A549 (cell line): Measurements from ENCODE around the gene PREPL. TPM values are rescaled to one million over a fixed set of nuclear protein-coding genes. Genes with fewer than 3 reads are reported as not detected.
A peak's percentile ranks its signal among the peaks of the same experiment; 100 is the strongest.

Experiments used
- ATAC-seq, 2 experiments: fragments of 200-7000 bp in 1 of 2; fragments of >200 bp in 1 of 2; cut with Nextera tagmentation in 1 of 2; cut with Tn5 transposase in 1 of 2; 3 replicates each; pipeline versions ENCODE4 v1.8.0 to v1.9.1; 2018 to 2020; ENCODE audit warnings: mild to moderate bottlenecking in 1 of 2, moderate library complexity in 1 of 2
- CTCF ChIA-PET: fragments of 300-600 bp; sonication (Branson Sonifier 250); formaldehyde crosslinking; extraction: SDS; loops from one replicate; lab custom pipeline; 2021; ENCODE audit warnings: antibody characterized with exemption, inconsistent platforms; lab: Yijun Ruan, JAX
- POLR2A ChIA-PET: fragments of 350-600 bp; formaldehyde crosslinking; extraction: SDS; loops from one replicate; lab custom pipeline; 2021; ENCODE audit warnings: antibody characterized with exemption, inconsistent platforms; lab: Yijun Ruan, JAX
- DNase-seq, 2 experiments: peaks; one replicate each; pipeline versions ENCODE4 v3.0.0 to v3.0.0-alpha.2; 2011 to 2016; ENCODE audit warnings: low read depth in 1 of 2, low spot score in 1 of 2
- FAIRE-seq: peaks from 2 replicates; lab custom pipeline; 2011; peaks lifted over from hg19 to GRCh38; lab: Jason Lieb, UNC
- H3K27ac ChIP-seq, 2 experiments: fragments of >200 bp; sonication (Bioruptor Twin); formaldehyde crosslinking; 3 replicates each; pipeline ENCODE4 v1.5.1; 2016 to 2017
- H3K4me1 ChIP-seq: fragments of >200 bp; sonication (Bioruptor Twin); formaldehyde crosslinking; 3 replicates; pipeline ENCODE4 v1.6.1; 2016
- H3K4me2 ChIP-seq: fragments of >200 bp; sonication (Bioruptor Twin); formaldehyde crosslinking; 3 replicates; pipeline ENCODE4 v1.6.1; 2016
- H3K4me3 ChIP-seq: fragments of >200 bp; sonication (Bioruptor Twin); formaldehyde crosslinking; 3 replicates; pipeline ENCODE4 v1.5.1; 2016
- H3K9me3 ChIP-seq: fragments of >200 bp; sonication (Bioruptor Twin); formaldehyde crosslinking; 3 replicates; pipeline ENCODE4 v1.6.1; 2016
- BCL3 ChIP-seq: fragments of >200 bp; sonication (Bioruptor Twin); formaldehyde crosslinking; IDR thresholded peaks from 3 replicates; pipeline ENCODE4 v1.6.1; 2016
- CBX8 ChIP-seq: fragments of 200-600 bp; sonication (generic); IDR thresholded peaks from 2 replicates; pipeline ENCODE4 v1.6.1; 2016
- EHF ChIP-seq: fragments of 250-450 bp; sonication (Bioruptor Pico); IDR thresholded peaks from 2 replicates; pipeline ENCODE4 v1.5.0; 2020; ENCODE audit warnings: mild to moderate bottlenecking
- ELK1 ChIP-seq: fragments of 150-350 bp; IDR thresholded peaks from 2 replicates; pipeline ENCODE4 v1.6.1; 2014; ENCODE audit warnings: low read depth, mild to moderate bottlenecking, low read length
- ESRRA ChIP-seq: fragments of 150-350 bp; IDR thresholded peaks from 2 replicates; pipeline ENCODE4 v1.6.1; 2014; ENCODE audit warnings: mild to moderate bottlenecking, low read length, borderline replicate concordance
- FOSL2 ChIP-seq, 2 experiments: fragments of 450-650 bp in 1 of 2; fragments of >200 bp in 1 of 2; sonication (Bioruptor Twin) in 1 of 2; formaldehyde crosslinking; IDR thresholded peaks; 2 replicates each; pipeline versions ENCODE4 v1.5.0 to v1.6.1; 2016 to 2020; ENCODE audit warnings: mild to moderate bottlenecking in 1 of 2, moderate library complexity in 1 of 2
- FOXS1 ChIP-seq: fragments of 250-450 bp; sonication (Bioruptor Pico); IDR thresholded peaks from 2 replicates; pipeline ENCODE4 v1.5.0; 2020; ENCODE audit warnings: mild to moderate bottlenecking, moderate library complexity
- HEYL ChIP-seq: fragments of 250-450 bp; sonication (Bioruptor Pico); IDR thresholded peaks from 2 replicates; pipeline ENCODE4 v1.8.0; 2021; ENCODE audit warnings: mild to moderate bottlenecking, moderate library complexity
- HOXA7 ChIP-seq: fragments of 250-450 bp; sonication (Bioruptor Pico); IDR thresholded peaks from 2 replicates; pipeline ENCODE4 v1.5.0; 2020; ENCODE audit warnings: mild to moderate bottlenecking, moderate library complexity
- HOXB13 ChIP-seq: fragments of 250-450 bp; sonication (Bioruptor Pico); IDR thresholded peaks from 2 replicates; pipeline ENCODE4 v1.5.0; 2020; ENCODE audit warnings: low read depth, mild to moderate bottlenecking, moderate library complexity
- HOXB5 ChIP-seq: fragments of 250-450 bp; sonication (Bioruptor Pico); IDR thresholded peaks from 2 replicates; pipeline ENCODE4 v1.5.0; 2020; ENCODE audit warnings: mild to moderate bottlenecking, moderate library complexity
- JUN ChIP-seq, 2 experiments: fragments of >200 bp; sonication (Bioruptor Twin); formaldehyde crosslinking; IDR thresholded peaks; 2 replicates in 1 of 2; 3 replicates in 1 of 2; pipeline ENCODE4 v1.6.1; 2016 to 2017
- JUNB ChIP-seq: fragments of >200 bp; sonication (Bioruptor Twin); formaldehyde crosslinking; IDR thresholded peaks from 2 replicates; pipeline ENCODE4 v1.6.1; 2016
- KDM1A ChIP-seq: fragments of 200-600 bp; sonication (generic); IDR thresholded peaks from 2 replicates; pipeline ENCODE4 v1.6.1; 2016; ENCODE audit warnings: low read depth, mild to moderate bottlenecking
- MAFK ChIP-seq: fragments of 450-650 bp; IDR thresholded peaks from 2 replicates; pipeline ENCODE4 v1.6.1; 2014; ENCODE audit not compliant: partially characterized antibody
- MAX ChIP-seq: IDR thresholded peaks from 2 replicates; pipeline ENCODE4 v1.6.1; 2012
- MAZ ChIP-seq: fragments of 150-350 bp; IDR thresholded peaks from 2 replicates; pipeline ENCODE4 v1.6.1; 2014; ENCODE audit warnings: antibody characterized with exemption, low read depth, low read length, borderline replicate concordance
- MYC ChIP-seq: IDR thresholded peaks from 2 replicates; pipeline ENCODE4 v1.6.1; 2012; ENCODE audit warnings: mild to moderate bottlenecking, inconsistent platforms, low read length, improper control_type of control experiment, borderline replicate concordance
- NFE2L2 ChIP-seq: fragments of 150-350 bp; conservative IDR thresholded peaks from 2 replicates; pipeline ENCODE4 v1.6.1; 2014; ENCODE audit warnings: low read length
- NPAS2 ChIP-seq: fragments of 250-450 bp; sonication (Bioruptor Pico); IDR thresholded peaks from 2 replicates; pipeline ENCODE4 v1.8.0; 2022; ENCODE audit warnings: mild to moderate bottlenecking, moderate library complexity, borderline replicate concordance
- NR3C1 ChIP-seq: fragments of >200 bp; sonication (Bioruptor Twin); formaldehyde crosslinking; IDR thresholded peaks from 3 replicates; pipeline ENCODE4 v1.6.1; 2017
- PHF8 ChIP-seq: fragments of 200-600 bp; sonication (generic); IDR thresholded peaks from 2 replicates; pipeline ENCODE4 v1.6.1; 2016; ENCODE audit warnings: low read depth, mild to moderate bottlenecking, antibody characterized with exemption, moderate library complexity, borderline replicate concordance
- POLR2AphosphoS2 ChIP-seq: conservative IDR thresholded peaks from 2 replicates; pipeline ENCODE4 v1.6.1; 2012; ENCODE audit warnings: low read length, improper control_type of control experiment, inconsistent platforms
- RCOR1 ChIP-seq: fragments of 150-350 bp; IDR thresholded peaks from 2 replicates; pipeline ENCODE4 v1.6.1; 2014; ENCODE audit warnings: antibody characterized with exemption, low read length, low read depth
- SMC3 ChIP-seq: fragments of >200 bp; sonication (Bioruptor Twin); formaldehyde crosslinking; IDR thresholded peaks from 3 replicates; pipeline ENCODE4 v1.6.1; 2018; ENCODE audit warnings: inconsistent platforms
- USF2 ChIP-seq: fragments of 450-650 bp; IDR thresholded peaks from 2 replicates; pipeline ENCODE4 v1.6.1; 2014; ENCODE audit warnings: antibody characterized with exemption
- ZC3H11A ChIP-seq: fragments of 450-650 bp; IDR thresholded peaks from 2 replicates; pipeline ENCODE4 v1.6.1; 2014; ENCODE audit warnings: antibody characterized with exemption, mild to moderate bottlenecking
- ZFP36 ChIP-seq: fragments of 450-650 bp; IDR thresholded peaks from 2 replicates; pipeline ENCODE4 v1.6.1; 2014; ENCODE audit warnings: borderline replicate concordance; ENCODE audit not compliant: partially characterized antibody
- ZSCAN20 ChIP-seq: fragments of 250-450 bp; sonication (Bioruptor Pico); IDR thresholded peaks from 2 replicates; pipeline ENCODE4 v1.8.0; 2022; ENCODE audit warnings: mild to moderate bottlenecking, moderate library complexity
- WGBS: methylation state at CpG from one replicate; pipeline ENCODE4 v1.1.6; 2017; ENCODE audit errors: missing lambda C conversion rate; 5-methylcytosine and 5-hydroxymethylcytosine counted together
- polyA minus RNA-seq: library from RNA; depleted of rRNA, polyadenylated mRNA; stranded (reverse); fragments of >200 nt; gene quantifications from 2 replicates; pipeline ENCODE4 v1.2.3, GENCODE V29; 2011; rRNA and poly(A)+ RNA removed
- polyA plus RNA-seq, 4 experiments: library from polyadenylated mRNA; depleted of rRNA in 3 of 4; stranded (reverse); fragments of >200 nt; fragmentation: RNase III in 1 of 4; extraction: RNeasy Plus Mini Kit Qiagen cat#74134 plus additional on column Dnase treatment in 1 of 4; gene quantifications; 2 replicates in 3 of 4; 3 replicates in 1 of 4; pipeline ENCODE4 v1.2.3, GENCODE V29; 2011 to 2017
- TF ChIP-seq, protein P1 (sequence below): fragments of 200-600 bp; sonication (generic); IDR thresholded peaks from 2 replicates; pipeline ENCODE4 v1.6.1; 2016; ENCODE audit warnings: antibody characterized with exemption, mild to moderate bottlenecking, moderate library complexity
- TF ChIP-seq, protein P2 (sequence below): IDR thresholded peaks from 2 replicates; pipeline ENCODE4 v1.6.1; 2012

The PREPL gene
- 78.8 and 92.7 TPM in 2 replicates for polyA plus RNA-seq (2011; rRNA removed)
- 10.6 and 10.9 TPM in 2 replicates for polyA plus RNA-seq (2012; cell fraction: cytosol; rRNA removed)
- polyA plus RNA-seq (2012; cell fraction: nucleus; rRNA removed) = 7.5 and 11.2 TPM in 2 replicates
- 28.7 to 31.1 TPM (median 29.6 TPM) in 3 replicates for polyA plus RNA-seq (2017; fragmentation: RNase III; extraction: RNeasy Plus Mini Kit Qiagen cat#74134 plus additional on column Dnase treatment)
- polyA minus RNA-seq = 28.5 and 29.6 TPM in 2 replicates

DNA sequence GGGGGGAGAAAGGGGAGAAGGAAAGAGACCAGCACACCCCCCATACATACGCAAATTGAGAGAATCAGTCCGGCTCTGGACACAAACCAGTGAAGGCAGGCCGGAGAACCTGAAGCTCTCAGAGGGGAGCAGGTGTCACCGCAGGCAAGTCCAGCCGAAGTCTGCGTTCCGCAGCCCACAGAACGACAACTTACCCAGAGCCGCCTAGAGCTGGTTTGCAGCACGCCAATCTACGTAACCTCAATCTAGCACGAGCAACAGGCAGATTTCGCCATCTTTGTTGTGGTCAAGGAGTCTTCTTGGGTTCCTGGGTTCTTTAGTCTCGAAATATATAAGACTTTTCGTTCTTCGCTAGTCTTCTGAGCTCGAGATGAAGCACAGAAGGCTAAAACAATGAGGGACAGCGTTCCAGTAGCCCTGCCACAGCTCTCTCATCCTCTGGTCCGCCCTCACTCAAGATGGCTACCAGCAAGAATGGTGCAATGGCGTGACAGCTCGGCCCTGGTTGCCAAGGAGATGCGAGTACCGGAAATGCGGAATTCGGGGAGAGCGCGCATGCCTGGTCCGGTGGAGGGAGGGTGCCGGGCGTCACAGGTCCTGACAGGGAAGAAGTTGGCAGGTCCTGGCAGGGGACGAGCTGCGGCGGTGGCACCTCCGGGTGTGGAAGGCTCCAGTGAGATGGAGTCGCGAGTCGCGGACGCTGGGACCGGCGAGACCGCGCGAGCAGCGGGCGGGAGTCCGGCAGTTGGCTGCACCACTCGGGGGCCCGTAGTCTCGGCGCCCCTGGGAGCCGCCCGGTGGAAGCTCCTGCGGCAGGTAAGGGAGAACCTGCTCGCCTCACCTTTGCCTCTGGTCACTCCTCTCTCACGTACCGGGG lies at the start of gene PREPL, which contains the start of gene CAMKMT:
Gene PREPL, minus strand, starts transcription at position 165 of the 877 bp plus-strand sequence. CDS start 15,152 bp downstream, outside the sequence.
Gene CAMKMT, plus strand, starts transcription at position 618 of the 877 bp plus-strand sequence.
- FAIRE-seq (peak; percentile 98), DNase-seq (peak; percentile 96 to 99), ATAC-seq (peak; percentile 88 to 91)
- peak within 1 kb of the TSS; percentile 77 for H3K4me3 ChIP-seq
- no peaks in the 10 kb centered on the region for H3K9me3 ChIP-seq
- ChIA-PET POLR2A (interaction anchor here (0.6 to 2.2 kb wide), 19 partner anchors 9 to 766 kb away, joined by 3 to 11 read pairs (median 3); partner anchors contain the start of genes PPM1B and THADA), CTCF (interaction anchor here (0.9 to 3.5 kb wide), 14 partner anchors 10 to 595 kb away, joined by 3 to 15 read pairs (median 4); no protein-coding TSS in a partner anchor)
- 3% methylated on average over 49 of the region's 57 CpGs for WGBS
- H3K27ac ChIP-seq = peak within 1 kb of the TSS; percentile 93 to 94
- peaks cover 20% of the 10 kb centered on the region for H3K4me1 ChIP-seq
- H3K4me2 ChIP-seq = peak within 1 kb of the TSS; percentile 89
- TF ChIP-seq JUN (IDR thresholded peaks at IDR 0.05) (peak; percentile 27 to 56; a peak in 2 of 5 replicates), NFE2L2 (no peak), ZFP36 (no peak), KDM1A (no peak), MAFK (no peak), POLR2AphosphoS2 (no peak), PHF8 (peak; percentile 89), HEYL (CRISPR knock-in tag) (no peak), MYC (peak; percentile 96), NPAS2 (CRISPR knock-in tag) (no peak), FOXS1 (CRISPR knock-in tag) (no peak), HOXB13 (CRISPR knock-in tag) (no peak; the same call in 1 of the 2 replicates), EHF (CRISPR knock-in tag) (no peak), ZSCAN20 (CRISPR knock-in tag) (no peak), MAX (peak; percentile 98), ELK1 (no peak), JUNB (no peak), BCL3 (peak; percentile 24; the same call in 1 of the 3 replicates), RCOR1 (no peak), ZC3H11A (no peak), HOXB5 (CRISPR knock-in tag) (no peak), FOSL2 (IDR thresholded peaks at IDR 0.05) (no peak), FOSL2 (CRISPR knock-in tag; IDR thresholded peaks at IDR 0.05) (no peak), ESRRA (no peak), NR3C1 (no peak), USF2 (no peak; the same call in 1 of the 2 replicates), CBX8 (no peak), HOXA7 (CRISPR knock-in tag) (no peak), MAZ (no peak), SMC3 (no peak)
- TF ChIP-seq, protein P1, sequence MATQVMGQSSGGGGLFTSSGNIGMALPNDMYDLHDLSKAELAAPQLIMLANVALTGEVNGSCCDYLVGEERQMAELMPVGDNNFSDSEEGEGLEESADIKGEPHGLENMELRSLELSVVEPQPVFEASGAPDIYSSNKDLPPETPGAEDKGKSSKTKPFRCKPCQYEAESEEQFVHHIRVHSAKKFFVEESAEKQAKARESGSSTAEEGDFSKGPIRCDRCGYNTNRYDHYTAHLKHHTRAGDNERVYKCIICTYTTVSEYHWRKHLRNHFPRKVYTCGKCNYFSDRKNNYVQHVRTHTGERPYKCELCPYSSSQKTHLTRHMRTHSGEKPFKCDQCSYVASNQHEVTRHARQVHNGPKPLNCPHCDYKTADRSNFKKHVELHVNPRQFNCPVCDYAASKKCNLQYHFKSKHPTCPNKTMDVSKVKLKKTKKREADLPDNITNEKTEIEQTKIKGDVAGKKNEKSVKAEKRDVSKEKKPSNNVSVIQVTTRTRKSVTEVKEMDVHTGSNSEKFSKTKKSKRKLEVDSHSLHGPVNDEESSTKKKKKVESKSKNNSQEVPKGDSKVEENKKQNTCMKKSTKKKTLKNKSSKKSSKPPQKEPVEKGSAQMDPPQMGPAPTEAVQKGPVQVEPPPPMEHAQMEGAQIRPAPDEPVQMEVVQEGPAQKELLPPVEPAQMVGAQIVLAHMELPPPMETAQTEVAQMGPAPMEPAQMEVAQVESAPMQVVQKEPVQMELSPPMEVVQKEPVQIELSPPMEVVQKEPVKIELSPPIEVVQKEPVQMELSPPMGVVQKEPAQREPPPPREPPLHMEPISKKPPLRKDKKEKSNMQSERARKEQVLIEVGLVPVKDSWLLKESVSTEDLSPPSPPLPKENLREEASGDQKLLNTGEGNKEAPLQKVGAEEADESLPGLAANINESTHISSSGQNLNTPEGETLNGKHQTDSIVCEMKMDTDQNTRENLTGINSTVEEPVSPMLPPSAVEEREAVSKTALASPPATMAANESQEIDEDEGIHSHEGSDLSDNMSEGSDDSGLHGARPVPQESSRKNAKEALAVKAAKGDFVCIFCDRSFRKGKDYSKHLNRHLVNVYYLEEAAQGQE = no peak
- TF ChIP-seq, protein P2, sequence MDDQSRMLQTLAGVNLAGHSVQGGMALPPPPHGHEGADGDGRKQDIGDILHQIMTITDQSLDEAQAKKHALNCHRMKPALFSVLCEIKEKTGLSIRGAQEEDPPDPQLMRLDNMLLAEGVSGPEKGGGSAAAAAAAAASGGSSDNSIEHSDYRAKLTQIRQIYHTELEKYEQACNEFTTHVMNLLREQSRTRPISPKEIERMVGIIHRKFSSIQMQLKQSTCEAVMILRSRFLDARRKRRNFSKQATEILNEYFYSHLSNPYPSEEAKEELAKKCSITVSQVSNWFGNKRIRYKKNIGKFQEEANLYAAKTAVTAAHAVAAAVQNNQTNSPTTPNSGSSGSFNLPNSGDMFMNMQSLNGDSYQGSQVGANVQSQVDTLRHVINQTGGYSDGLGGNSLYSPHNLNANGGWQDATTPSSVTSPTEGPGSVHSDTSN = no peak
